Muscle of arm (tissue), 14 donors: ENCODE results near the gene PSMA6. TPM values are rescaled to one million over a fixed set of nuclear protein-coding genes. Genes with fewer than 3 reads are reported as not detected.
"Not testable (repeated sequence)": the region's sequence is repeated elsewhere in the genome, so short reads cannot be mapped to it uniquely, and the experiment has no call there.

ENCODE experiments used
- DNase-seq: peaks from one replicate; pipeline ENCODE4 v3.0.0-alpha.2; 2013
- long read RNA-seq, 11 donors: transcript quantifications; one replicate each; lab custom pipeline, GENCODE V29; 2026
- polyA plus RNA-seq, 12 donors: library from polyadenylated mRNA; unstranded; fragments of 120-200 nt; gene quantifications; one replicate each; pipeline ENCODE4 v1.2.1, GENCODE V29; 2013; ENCODE audit not compliant: insufficient read length in 12 of 12

PSMA6 gene
- polyA plus RNA-seq, result 100 to 1,000 TPM in 11 of 12 donors, not detected in 1; 141 to 250 (median 198) TPM
- long read RNA-seq, donor 1, full-length matches to known transcripts, result 108 of 120 reads
- long read RNA-seq, donor 1, partial matches to known transcripts, result 7 of 120 reads
- long read RNA-seq, donor 1, other reads (novel, unspliced or antisense), result 5 of 120 reads
- long read RNA-seq, donor 2, full-length matches to known transcripts, result 201 of 207 reads
- long read RNA-seq, donor 2, partial matches to known transcripts, result 6 of 207 reads
- long read RNA-seq, donor 2, other reads (novel, unspliced or antisense), result 0 of 207 reads
- long read RNA-seq, donor 3, full-length matches to known transcripts, result 84 of 84 reads
- long read RNA-seq, donor 3, partial matches to known transcripts, result 0 of 84 reads
- long read RNA-seq, donor 3, other reads (novel, unspliced or antisense), result 0 of 84 reads
- long read RNA-seq, donor 4, full-length matches to known transcripts, result 52 of 52 reads
- long read RNA-seq, donor 4, partial matches to known transcripts, result 0 of 52 reads
- long read RNA-seq, donor 4, other reads (novel, unspliced or antisense), result 0 of 52 reads
- long read RNA-seq, donor 5, full-length matches to known transcripts, result 278 of 299 reads
- long read RNA-seq, donor 5, partial matches to known transcripts, result 21 of 299 reads
- long read RNA-seq, donor 5, other reads (novel, unspliced or antisense), result 0 of 299 reads
- long read RNA-seq, donor 6, transcript PSMA6-201 (7 exons, 1,029 nt), result major isoform, 68 of 73 reads
- long read RNA-seq, donor 6, partial matches to known transcripts, result 5 of 73 reads
- long read RNA-seq, donor 6, other reads (novel, unspliced or antisense), result 0 of 73 reads
- long read RNA-seq, donor 7, full-length matches to known transcripts, result 58 of 58 reads
- long read RNA-seq, donor 7, partial matches to known transcripts, result 0 of 58 reads
- long read RNA-seq, donor 7, other reads (novel, unspliced or antisense), result 0 of 58 reads
- long read RNA-seq, donor 8, full-length matches to known transcripts, result 176 of 186 reads
- long read RNA-seq, donor 8, partial matches to known transcripts, result 10 of 186 reads
- long read RNA-seq, donor 8, other reads (novel, unspliced or antisense), result 0 of 186 reads
- long read RNA-seq, donor 9, full-length matches to known transcripts, result 82 of 102 reads
- long read RNA-seq, donor 9, partial matches to known transcripts, result 20 of 102 reads
- long read RNA-seq, donor 9, other reads (novel, unspliced or antisense), result 0 of 102 reads
- long read RNA-seq, donor 10, full-length matches to known transcripts, result 136 of 142 reads
- long read RNA-seq, donor 10, partial matches to known transcripts, result 6 of 142 reads
- long read RNA-seq, donor 10, other reads (novel, unspliced or antisense), result 0 of 142 reads
- long read RNA-seq, donor 11, full-length matches to known transcripts, result 132 of 132 reads
- long read RNA-seq, donor 11, partial matches to known transcripts, result 0 of 132 reads
- long read RNA-seq, donor 11, other reads (novel, unspliced or antisense), result 0 of 132 reads

- DNase-seq, result peak; percentile 100
Measured at GRCh38 chr14:35292051-35292769, at the start of gene PSMA6. TSS of gene PSMA6 (plus strand) at chr14:35292382. CDS start at chr14:35292477, 95 bp downstream.

DNA sequence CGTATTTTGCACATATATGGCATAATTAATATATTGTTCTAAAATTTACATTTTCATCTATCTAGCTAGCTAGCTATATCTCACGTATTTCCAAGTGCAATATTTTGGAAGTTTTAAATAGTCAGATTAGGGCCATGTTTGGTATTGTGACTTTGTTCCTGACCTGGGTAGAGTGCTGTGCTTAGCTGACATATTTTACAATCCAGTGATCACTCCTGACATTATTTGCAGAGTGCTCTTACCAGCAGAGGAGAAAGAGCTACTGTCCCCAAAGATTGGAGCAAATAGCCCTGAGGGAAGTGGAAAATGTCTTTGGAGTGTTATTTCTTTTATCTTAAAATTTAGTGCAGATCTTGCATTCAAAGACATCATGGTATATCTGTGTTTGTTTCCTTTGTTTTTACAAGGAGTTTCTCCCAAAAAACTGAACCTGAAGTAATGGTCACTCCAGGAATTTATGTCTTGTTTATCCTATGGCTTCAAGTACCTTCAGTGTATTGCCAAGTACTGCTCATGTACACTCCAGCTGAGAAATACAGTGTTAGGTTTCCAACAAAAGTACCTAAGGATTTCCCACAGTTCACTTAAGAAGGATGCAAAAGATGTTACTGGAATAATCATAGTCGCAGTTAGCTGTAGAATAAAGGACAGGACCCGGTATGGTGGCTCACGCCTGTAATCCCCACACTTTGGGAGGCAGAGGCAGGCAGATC is 49.4 kb upstream of the PSMA6 start:
- DNase-seq, result no peak

DNA sequence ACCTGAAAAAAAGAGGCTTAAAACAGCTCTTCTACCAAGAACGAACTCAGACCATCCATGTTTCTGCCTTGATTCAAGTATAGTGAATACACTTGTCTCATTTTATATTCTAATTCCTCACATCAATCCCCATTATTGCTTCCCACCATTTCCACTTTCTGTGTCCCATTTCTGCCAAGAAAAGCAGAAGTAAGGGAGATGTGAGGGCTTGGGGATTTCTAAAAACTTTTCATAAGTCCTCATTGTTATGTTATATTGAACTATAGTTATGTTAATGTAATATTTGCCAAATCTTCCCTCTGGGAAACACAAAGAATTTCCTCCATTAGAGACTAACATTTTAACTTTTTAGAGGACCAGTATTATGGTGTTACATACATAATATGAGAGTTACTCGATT is 48.2 kb upstream of the PSMA6 start:
- DNase-seq, result peak; percentile 29

DNA sequence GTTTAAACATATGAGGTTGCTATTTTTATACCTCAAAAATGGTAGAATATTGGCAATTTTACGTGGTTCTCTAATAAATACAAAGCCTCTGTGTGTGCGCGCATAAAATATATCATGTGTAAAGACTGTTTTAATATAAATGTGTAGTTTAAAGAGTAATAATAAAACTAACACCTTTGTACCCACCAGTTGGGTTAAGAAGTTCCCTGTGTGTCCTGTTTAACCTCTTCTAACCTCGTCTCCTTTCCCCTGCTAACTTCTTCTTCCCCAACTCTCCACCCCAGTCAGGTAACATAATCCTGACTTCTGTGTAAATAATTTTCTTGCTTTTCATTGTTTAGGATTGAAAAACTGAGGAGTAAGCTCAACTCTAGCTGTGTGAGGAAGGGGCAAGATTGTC is 47.6 kb upstream of the PSMA6 start:
- no peak for DNase-seq

- no peak for DNase-seq
Measured at GRCh38 chr14:35245051-35245450, 47.1 kb upstream of the PSMA6 start.

DNA sequence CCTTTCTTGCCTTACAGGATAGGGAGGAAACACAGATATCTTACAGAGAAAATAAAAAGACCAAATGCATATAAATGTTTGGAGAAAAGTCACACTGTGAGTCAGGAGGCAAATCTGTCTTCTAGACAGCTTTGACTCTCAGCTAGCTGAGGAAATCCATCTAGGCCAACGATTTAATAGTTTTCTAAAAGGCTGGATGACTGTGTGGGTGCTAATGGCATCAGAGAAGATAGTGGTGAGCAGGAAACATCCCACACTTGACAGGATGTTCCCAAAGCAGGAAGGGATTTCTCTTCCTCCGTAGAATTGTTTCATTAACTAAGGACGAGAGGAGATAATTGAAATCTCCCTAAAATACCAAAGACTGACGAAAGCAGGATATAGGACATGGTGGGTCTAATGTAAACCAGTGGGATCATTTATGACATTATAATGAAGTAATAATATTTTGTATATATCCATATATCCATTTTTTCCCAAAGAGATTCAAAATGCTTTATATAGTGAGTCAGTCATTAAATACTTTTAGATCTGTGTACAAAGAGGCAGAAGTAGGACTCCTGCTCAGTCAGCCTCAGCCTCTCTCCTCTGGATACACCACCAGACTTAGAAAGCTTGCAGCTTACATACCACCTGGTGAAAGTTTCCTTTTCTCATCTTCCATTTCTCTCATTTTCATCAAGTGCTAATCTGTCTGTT is 44.3 kb upstream of the PSMA6 start:
- DNase-seq, result no peak

GRCh38 chr14:35248476-35248788 is 43.8 kb upstream of the PSMA6 start:
- no peak for DNase-seq

- DNase-seq, result no peak
Measured at GRCh38 chr14:35250319-35250718, 41.9 kb upstream of the PSMA6 start.

DNA sequence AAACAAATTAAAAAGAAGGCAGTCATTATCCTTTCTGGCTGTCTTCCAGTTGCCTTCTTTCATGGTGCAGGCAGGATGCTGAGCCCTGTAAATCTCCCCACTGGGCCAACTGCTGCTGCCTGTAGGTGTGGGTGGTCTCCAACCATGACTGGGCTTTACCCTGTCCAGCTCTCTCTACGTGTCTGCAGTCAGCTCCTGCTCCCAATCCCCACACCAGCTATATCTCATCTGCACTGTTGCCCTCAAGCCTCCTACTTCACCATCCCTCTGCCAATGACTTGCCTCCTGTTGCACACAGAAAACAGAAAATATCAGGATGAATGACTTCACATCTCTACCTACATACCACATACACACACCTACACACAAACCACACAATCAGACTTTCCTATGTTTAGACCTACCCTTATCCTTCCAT is 39.7 kb upstream of the PSMA6 start:
- no peak for DNase-seq

GRCh38 chr14:35253056-35253455 is 39.1 kb upstream of the PSMA6 start:
- not testable (repeated sequence) for DNase-seq

GRCh38 chr14:35254034-35254622 is 38.1 kb upstream of the PSMA6 start:
- not testable (repeated sequence) for DNase-seq

DNA sequence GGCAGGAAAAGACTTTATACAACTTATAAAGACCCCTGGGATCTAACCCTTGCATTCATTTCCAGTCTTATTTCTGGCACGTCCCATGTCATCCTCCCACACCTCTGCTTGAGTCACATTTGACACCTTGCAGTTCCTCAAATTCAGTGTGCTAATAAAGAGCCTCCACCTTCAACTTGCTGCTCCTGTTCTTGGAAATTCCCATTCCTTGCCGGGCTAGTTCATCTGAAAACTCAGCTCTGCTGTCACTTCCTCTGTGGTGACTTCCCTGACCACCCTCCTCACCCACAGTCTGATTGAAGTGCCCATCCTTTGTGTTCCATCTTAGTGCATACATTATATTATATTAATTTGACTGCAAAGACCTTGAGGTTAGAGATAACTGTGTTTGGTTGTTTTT is 37.4 kb upstream of the PSMA6 start:
- no peak for DNase-seq

GRCh38 chr14:35255711-35256110 is 36.5 kb upstream of the PSMA6 start:
- DNase-seq, result no peak

- no peak for DNase-seq
Measured at GRCh38 chr14:35257809-35258208, 34.4 kb upstream of the PSMA6 start.

DNA sequence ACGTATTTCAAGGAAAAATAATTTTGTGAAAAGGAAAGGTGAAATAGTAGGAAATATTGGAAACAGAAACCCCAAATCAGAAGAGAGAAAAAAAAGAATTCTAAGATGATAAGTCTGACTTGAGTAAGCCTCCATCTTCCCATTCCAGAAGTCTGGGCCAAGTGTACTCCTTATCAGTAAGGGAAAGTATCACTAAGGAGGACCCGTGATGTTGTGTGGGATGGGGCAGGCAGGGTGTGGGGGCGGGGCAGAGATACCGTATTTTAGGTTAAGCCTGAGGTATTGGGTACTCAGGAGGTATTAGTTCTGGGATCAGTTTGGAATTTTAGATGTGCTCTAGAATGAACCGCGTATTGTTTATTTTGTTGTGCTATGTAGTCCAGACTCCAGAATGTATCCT is 33.8 kb upstream of the PSMA6 start:
- DNase-seq, result no peak

GRCh38 chr14:35261774-35262173 is 30.4 kb upstream of the PSMA6 start:
- DNase-seq, result no peak

DNA sequence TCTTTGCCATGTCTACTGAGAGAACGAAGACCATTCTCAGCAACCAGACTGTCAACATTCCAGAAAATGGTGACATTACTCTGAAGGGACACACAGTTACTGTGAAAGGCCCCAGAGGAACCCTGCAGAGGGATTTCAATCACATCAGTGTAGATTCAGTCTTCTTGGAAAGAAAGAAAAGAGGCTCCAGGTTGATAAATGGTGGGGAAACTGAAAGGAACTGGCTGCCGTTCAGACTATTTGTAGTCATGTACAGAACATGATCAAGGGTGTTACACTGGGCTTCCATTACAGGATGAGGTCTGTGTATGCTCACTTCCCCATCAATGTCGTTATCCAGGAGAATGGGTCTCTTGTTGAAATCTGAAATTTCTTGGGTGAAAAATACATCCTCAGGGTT is 29.7 kb upstream of the PSMA6 start:
- DNase-seq, result no peak

DNA sequence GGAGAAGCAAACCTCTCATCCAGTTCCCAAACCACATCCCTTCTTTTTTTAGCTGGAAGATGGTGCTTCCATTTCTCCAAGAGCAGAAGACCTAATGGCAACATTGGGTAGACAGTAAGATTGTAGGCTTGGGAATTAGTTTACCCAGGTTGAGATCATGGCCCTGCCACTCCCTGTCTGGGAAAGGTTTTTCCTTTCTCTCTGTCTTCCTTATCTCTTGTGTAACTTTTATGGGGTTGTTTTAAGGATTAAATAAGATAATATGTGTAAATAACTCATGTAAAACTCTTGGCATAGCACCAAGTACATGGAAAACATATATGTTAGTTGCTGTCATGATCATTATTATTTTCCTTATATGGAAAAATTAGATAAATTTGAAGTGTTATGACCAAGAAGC is 23.2 kb upstream of the PSMA6 start:
- no peak for DNase-seq

GRCh38 chr14:35274805-35275204 is 17.4 kb upstream of the PSMA6 start:
- no peak for DNase-seq
